Osteoblast (primary cell): Measurements from ENCODE around the gene PLEKHH1. TPM values are rescaled to one million over a fixed set of nuclear protein-coding genes. Genes with fewer than 3 reads are reported as not detected.

Experiments
- DNase-seq: peaks from one replicate; pipeline ENCODE4 v3.0.0; 2011; ENCODE audit warnings: low spot score, mixed read lengths; ENCODE audit not compliant: insufficient read length; ENCODE audit errors: missing footprints
- H2AFZ ChIP-seq: 2 replicates; pipeline ENCODE4 v1.6.0; 2011; ENCODE audit warnings: mild to moderate bottlenecking, low read length
- H3K27ac ChIP-seq: 2 replicates; pipeline ENCODE4 v1.5.1; 2011; ENCODE audit warnings: mild to moderate bottlenecking, low read depth, low read length, moderate library complexity
- H3K27me3 ChIP-seq: 2 replicates; pipeline ENCODE4 v1.6.0; 2012; ENCODE audit warnings: mild to moderate bottlenecking, control low read depth, inconsistent platforms, low read length, moderate library complexity; ENCODE audit not compliant: insufficient read depth
- H3K36me3 ChIP-seq: 2 replicates; pipeline ENCODE4 v1.5.1; 2011; ENCODE audit warnings: mild to moderate bottlenecking, low read length, control low read depth, moderate library complexity; ENCODE audit not compliant: insufficient read depth
- H3K4me1 ChIP-seq: 2 replicates; pipeline ENCODE4 v1.5.1; 2011; ENCODE audit warnings: mild to moderate bottlenecking, low read length, control low read depth, moderate library complexity; ENCODE audit not compliant: insufficient read depth
- H3K4me2 ChIP-seq: 2 replicates; pipeline ENCODE4 v1.6.0; 2011; ENCODE audit warnings: mild to moderate bottlenecking, low read length; ENCODE audit not compliant: insufficient read depth
- H3K4me3 ChIP-seq: fragments of 200-600 bp; sonication (generic); 3 replicates; pipeline ENCODE4 v1.5.1; 2012; ENCODE audit warnings: mild to moderate bottlenecking, low read length, inconsistent platforms; ENCODE audit not compliant: insufficient read depth
- H3K79me2 ChIP-seq: 2 replicates; pipeline ENCODE4 v1.6.0; 2012; ENCODE audit warnings: mild to moderate bottlenecking, low read length, control low read depth, inconsistent platforms; ENCODE audit not compliant: insufficient read depth
- H3K9me3 ChIP-seq: 2 replicates; pipeline ENCODE4 v1.5.1; 2011; ENCODE audit warnings: low read depth, low read length, control low read depth
- H4K20me1 ChIP-seq: 2 replicates; pipeline ENCODE4 v1.6.0; 2012; ENCODE audit warnings: mild to moderate bottlenecking, low read length, control low read depth; ENCODE audit not compliant: insufficient read depth
- CTCF ChIP-seq: IDR thresholded peaks from 2 replicates; pipeline ENCODE4 v1.5.1; 2011; ENCODE audit warnings: mild to moderate bottlenecking, low read depth, low read length, moderate library complexity; ENCODE audit errors: extremely low read depth
- total RNA-seq: library from RNA; depleted of rRNA; stranded (reverse); fragments of >200 nt; gene quantifications from 2 replicates; pipeline ENCODE4 v1.2.3, GENCODE V29; 2012

Gene PLEKHH1
- total RNA-seq, 1 donor = 1.1 TPM

GRCh38 chr14:67580336-67581171 is 47.5 kb downstream of the PLEKHH1 start:
- no peak overlapping the region for H3K4me2 ChIP-seq
- H3K36me3 ChIP-seq = no peaks in the 10 kb centered on the region
- H3K4me1 ChIP-seq = no peaks in the 10 kb centered on the region
- H3K27ac ChIP-seq = no peak overlapping the region
- no peaks in the 10 kb centered on the region for H3K79me2 ChIP-seq
- H2AFZ ChIP-seq = no peak overlapping the region
- H3K27me3 ChIP-seq = no peaks in the 10 kb centered on the region
- TF ChIP-seq CTCF = no peak
- H4K20me1 ChIP-seq = no peaks in the 10 kb centered on the region
- DNase-seq = no peak
- H3K9me3 ChIP-seq = no peaks in the 10 kb centered on the region
- no peak overlapping the region for H3K4me3 ChIP-seq

GRCh38 chr14:67581643-67582042 is 48.6 kb downstream of the PLEKHH1 start:
- Histone ChIP-seq H4K20me1 (no peaks in the 10 kb centered on the region), H3K9me3 (no peaks in the 10 kb centered on the region), H3K4me3 (no peak overlapping the region), H3K79me2 (no peaks in the 10 kb centered on the region), H3K4me1 (no peaks in the 10 kb centered on the region), H3K36me3 (no peaks in the 10 kb centered on the region), H3K27ac (no peak overlapping the region), H3K27me3 (no peaks in the 10 kb centered on the region), H2AFZ (no peak overlapping the region), H3K4me2 (no peak overlapping the region)
- DNase-seq = peak; percentile 61
- no peak for TF ChIP-seq CTCF

GRCh38 chr14:67582061-67582460 is 49.0 kb downstream of the PLEKHH1 start:
- Histone ChIP-seq H2AFZ (no peak overlapping the region), H3K27me3 (no peaks in the 10 kb centered on the region), H3K4me1 (no peaks in the 10 kb centered on the region), H3K4me3 (no peak overlapping the region), H3K27ac (no peak overlapping the region), H3K79me2 (no peaks in the 10 kb centered on the region), H3K9me3 (no peaks in the 10 kb centered on the region), H4K20me1 (no peaks in the 10 kb centered on the region), H3K36me3 (no peaks in the 10 kb centered on the region), H3K4me2 (no peak overlapping the region)
- peak; percentile 68 for DNase-seq
- no peak for TF ChIP-seq CTCF

- Histone ChIP-seq H4K20me1 (no peaks in the 10 kb centered on the region), H2AFZ (no peak overlapping the region), H3K4me1 (no peaks in the 10 kb centered on the region), H3K27ac (no peak overlapping the region), H3K36me3 (no peaks in the 10 kb centered on the region), H3K4me3 (no peak overlapping the region), H3K79me2 (no peaks in the 10 kb centered on the region), H3K4me2 (no peak overlapping the region), H3K27me3 (no peaks in the 10 kb centered on the region), H3K9me3 (no peaks in the 10 kb centered on the region)
- DNase-seq = peak; percentile 94
- peak; percentile 76 for TF ChIP-seq CTCF
Observed at GRCh38 chr14:67583711-67584644, 50.9 kb downstream of the PLEKHH1 start.
